Upper lobe of left lung (tissue), 4 donors: ENCODE data around the gene CD109.

Experiments used
- CTCF ChIP-seq, 6 experiments: fragments of 450-650 bp in 4 of 6; fragments of 200-600 bp in 2 of 6; sonication (generic) in 2 of 6; IDR thresholded peaks; one replicate each; pipeline ENCODE4 v1.5.1; 2016 to 2019; ENCODE audit warnings: antibody characterized with exemption in 6 of 6
- EP300 ChIP-seq, 4 donors: sonication (generic); formaldehyde crosslinking; IDR thresholded peaks; one replicate each; pipeline ENCODE4 v1.5.1; 2017; ENCODE audit warnings: antibody characterized with exemption in 4 of 4, control low read depth in 2 of 4
- POLR2AphosphoS5 ChIP-seq, 2 donors: sonication (generic); formaldehyde crosslinking; IDR thresholded peaks; one replicate each; pipeline ENCODE4 v1.5.1; 2017; ENCODE audit warnings: antibody characterized with exemption in 2 of 2

GRCh38 chr6:73797861-73798260 lies 101.9 kb downstream of the CD109 start:
- no peak for TF ChIP-seq EP300 (IDR thresholded peaks at IDR 0.05)
- no peak for TF ChIP-seq POLR2AphosphoS5 (IDR thresholded peaks at IDR 0.05)
- no peak for TF ChIP-seq CTCF (IDR thresholded peaks at IDR 0.05)
